ENCODE data around the gene BICRA. TPM values are rescaled to one million over a fixed set of nuclear protein-coding genes. Genes with fewer than 3 reads are reported as not detected.

The BICRA gene
- total RNA-seq, 1 donor from 2014 or later = 18.3 TPM

DNA sequence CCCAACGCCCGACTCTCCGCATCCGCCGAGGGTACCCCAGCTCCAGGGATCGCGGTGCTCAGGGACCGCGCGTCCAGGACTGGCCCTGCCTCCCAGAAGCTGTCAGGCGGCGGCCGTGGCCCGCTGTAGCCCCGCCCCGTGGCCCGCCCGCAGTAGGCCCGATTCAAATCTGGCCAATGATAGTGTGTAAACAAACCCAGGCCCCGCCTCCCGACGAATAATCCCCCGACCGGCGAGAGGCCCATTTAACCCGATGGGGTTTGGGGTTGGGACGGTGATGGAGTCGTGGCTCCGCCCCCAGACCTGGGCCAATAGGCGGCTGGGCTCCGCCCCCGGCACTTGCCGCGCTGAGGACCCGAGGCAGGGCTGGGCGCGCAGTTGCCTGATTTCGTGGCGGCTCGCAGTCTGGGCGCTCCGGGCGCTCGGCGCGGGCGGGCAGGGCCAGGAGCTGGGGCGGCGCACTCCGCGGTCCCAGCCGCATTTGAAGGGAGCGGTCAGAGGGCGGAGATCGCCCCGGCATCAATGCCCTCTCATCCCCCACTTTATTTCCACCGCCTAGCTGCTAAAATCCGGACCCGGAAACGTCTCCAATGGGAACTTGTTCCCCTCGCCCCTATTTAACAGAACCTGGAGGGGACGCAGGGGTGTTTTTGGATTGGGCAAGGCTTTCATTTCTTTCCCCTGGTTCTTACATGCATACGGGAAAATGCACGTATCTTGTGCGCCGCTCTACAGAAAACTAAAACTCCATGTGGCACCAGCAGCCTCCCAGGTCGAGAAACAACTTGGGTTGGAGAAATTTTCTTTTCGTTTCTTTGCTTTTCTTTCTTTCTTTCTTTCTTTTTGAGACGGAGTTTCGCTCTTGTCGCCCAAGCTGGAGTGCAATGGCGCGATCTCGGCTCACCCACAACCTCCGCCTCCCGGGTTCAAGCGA, 8.4 kb upstream of the BICRA start:
- H3K27ac ChIP-seq = peak overlapping the region; percentile 87
- H3K36me3 ChIP-seq = no peaks in the 10 kb centered on the region
- TF ChIP-seq, protein P1, sequence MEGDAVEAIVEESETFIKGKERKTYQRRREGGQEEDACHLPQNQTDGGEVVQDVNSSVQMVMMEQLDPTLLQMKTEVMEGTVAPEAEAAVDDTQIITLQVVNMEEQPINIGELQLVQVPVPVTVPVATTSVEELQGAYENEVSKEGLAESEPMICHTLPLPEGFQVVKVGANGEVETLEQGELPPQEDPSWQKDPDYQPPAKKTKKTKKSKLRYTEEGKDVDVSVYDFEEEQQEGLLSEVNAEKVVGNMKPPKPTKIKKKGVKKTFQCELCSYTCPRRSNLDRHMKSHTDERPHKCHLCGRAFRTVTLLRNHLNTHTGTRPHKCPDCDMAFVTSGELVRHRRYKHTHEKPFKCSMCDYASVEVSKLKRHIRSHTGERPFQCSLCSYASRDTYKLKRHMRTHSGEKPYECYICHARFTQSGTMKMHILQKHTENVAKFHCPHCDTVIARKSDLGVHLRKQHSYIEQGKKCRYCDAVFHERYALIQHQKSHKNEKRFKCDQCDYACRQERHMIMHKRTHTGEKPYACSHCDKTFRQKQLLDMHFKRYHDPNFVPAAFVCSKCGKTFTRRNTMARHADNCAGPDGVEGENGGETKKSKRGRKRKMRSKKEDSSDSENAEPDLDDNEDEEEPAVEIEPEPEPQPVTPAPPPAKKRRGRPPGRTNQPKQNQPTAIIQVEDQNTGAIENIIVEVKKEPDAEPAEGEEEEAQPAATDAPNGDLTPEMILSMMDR (IDR thresholded peaks at IDR 0.05) = no peak
- no peaks in the 10 kb centered on the region for H3K9me3 ChIP-seq
- no peaks in the 10 kb centered on the region for H3K27me3 ChIP-seq (ENCODE audit: low read depth)
- peak; percentile 98 to 99 for ATAC-seq
- peaks cover 26% of the 10 kb centered on the region for H3K4me1 ChIP-seq
- intact Hi-C loops (cut with DNase I) = no loop called here
- DNase-seq = peak; percentile 100
- peak overlapping the region; percentile 63 for H3K4me3 ChIP-seq

DNA sequence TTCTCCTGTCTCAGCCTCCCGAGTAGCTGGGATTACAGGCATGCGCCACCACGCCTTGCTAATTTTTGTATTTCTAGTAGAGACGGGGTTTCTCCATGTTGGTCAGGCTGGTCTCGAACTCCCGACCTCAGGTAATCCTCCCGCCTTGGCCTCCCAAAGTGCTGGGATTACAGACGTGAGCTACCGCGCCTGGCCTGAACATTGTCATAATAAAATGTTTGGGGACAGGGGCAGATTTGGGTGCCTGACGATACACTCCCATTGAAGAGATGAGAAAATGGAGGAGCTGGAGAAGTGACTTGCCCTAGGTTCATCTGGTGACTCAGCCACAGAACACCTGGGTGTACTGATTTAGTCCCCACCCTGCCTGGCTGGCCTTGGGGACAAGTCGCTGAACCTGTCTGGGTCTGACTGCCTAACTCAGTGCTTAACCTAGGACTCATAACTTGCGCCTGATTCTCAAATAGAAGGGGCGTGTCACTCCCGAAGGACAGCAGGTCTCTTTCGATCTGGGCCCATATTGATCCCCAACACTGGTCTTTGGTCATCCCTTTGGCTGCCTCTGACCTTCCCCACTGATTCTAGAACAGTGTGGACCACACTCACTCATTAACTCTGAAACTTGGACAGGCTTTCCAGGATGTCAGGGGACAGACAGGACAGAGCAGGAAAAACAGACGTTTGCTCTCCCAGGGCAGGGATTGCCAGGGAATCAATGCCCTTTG, 7.6 kb upstream of the BICRA start:
- Histone ChIP-seq H3K4me3 (peak overlapping the region; percentile 63), H3K4me1 (peaks cover 26% of the 10 kb centered on the region), H3K9me3 (no peaks in the 10 kb centered on the region), H3K27me3 (ENCODE audit: low read depth) (no peaks in the 10 kb centered on the region), H3K27ac (peak overlapping the region; percentile 87), H3K36me3 (no peaks in the 10 kb centered on the region)
- intact Hi-C loops (cut with DNase I) = no loop called here
- TF ChIP-seq, protein P1 (IDR thresholded peaks at IDR 0.05) = no peak
- DNase-seq = no peak
- ATAC-seq = no peak

DNA sequence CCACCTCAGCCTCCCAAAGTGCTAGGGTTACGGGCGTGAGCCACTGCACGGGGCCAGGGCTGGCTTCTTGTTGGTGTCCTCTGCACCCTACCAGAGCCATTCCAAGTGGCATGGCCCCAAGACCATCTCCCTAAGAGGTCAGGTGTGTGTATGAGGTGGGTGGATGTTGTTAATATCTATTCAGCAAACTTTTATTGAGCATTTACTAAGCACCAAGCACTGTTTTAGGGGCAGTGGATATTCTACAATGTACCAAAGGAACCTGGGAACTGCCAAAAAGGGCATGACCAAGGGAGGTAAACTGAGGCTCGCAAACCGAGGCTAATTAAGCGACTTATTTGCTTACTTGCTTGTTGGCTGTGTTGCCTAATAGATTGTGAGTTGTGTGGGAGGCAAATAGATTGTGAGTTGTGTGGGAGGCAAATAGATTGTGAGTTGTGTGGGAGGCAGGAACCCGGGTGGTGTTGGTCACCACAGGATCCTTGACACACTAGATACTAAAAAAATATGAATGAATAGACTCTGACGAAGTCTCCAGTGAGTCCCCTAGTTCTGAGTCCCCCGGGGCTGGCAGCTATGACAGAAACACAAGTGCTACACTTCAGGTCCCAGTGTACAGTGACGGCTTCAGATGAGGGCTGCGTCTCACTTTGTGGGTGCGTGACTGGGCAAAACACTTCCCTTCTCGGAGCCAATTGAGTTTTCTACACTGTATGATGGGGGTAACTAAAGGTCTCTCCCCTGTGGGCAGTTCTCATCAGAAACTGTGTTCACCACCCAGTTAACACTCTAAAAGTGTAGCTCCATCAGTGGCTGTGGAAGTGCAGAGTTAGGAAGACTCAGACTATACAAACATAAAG, 5.0 kb upstream of the BICRA start:
- no peak overlapping the region for H3K27ac ChIP-seq
- intact Hi-C loops (cut with DNase I) = no loop called here
- H3K36me3 ChIP-seq = no peaks in the 10 kb centered on the region
- H3K4me1 ChIP-seq = peaks cover 28% of the 10 kb centered on the region
- H3K4me3 ChIP-seq = no peak overlapping the region
- TF ChIP-seq, protein P1 (IDR thresholded peaks at IDR 0.05) = no peak
- no peak for DNase-seq
- ATAC-seq = no peak
- no peaks in the 10 kb centered on the region for H3K27me3 ChIP-seq (ENCODE audit: low read depth)
- H3K9me3 ChIP-seq = no peaks in the 10 kb centered on the region

DNA sequence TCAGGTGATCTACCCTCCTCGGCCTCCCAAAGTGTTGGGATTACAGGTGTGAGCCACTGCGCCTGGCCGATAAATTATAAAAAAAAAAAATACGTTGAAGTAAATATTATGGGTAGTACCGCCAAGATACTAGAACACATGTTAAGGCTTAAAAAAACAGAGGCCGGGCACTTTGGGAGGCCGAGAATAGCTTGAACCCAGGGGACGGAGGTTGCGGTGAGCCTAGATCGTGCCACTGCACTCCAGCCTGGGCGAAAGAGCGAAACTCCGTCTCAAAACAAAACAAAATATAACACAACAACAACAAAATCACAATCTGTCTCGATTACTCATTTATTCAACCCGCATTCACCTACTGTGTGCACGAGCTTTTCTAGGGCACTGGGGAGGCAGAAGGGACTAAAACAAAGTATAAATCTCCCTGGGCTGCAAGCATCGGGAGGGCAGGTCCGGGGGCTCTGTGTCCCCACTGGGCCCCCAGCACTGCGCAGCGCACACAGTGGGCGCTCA, 1.3 kb upstream of the BICRA start:
- DNase-seq (no peak), ATAC-seq (no peak)
- H3K36me3 ChIP-seq = peaks cover 5% of the 10 kb centered on the region
- peak overlapping the region; percentile 98 for H3K27ac ChIP-seq
- H3K4me1 ChIP-seq = peaks cover 37% of the 10 kb centered on the region
- no peaks in the 10 kb centered on the region for H3K9me3 ChIP-seq
- peak overlapping the region; percentile 97 for H3K4me3 ChIP-seq
- H3K27me3 ChIP-seq (ENCODE audit: low read depth) = no peaks in the 10 kb centered on the region
- intact Hi-C loops (cut with DNase I) = no loop called here
- TF ChIP-seq, protein P1 (IDR thresholded peaks at IDR 0.05) = no peak

Measured in lower lobe of right lung (tissue), 2 donors.